B cell (primary cell): ENCODE measurements around the gene DNASE1L2. TPM values are rescaled to one million over a fixed set of nuclear protein-coding genes. Genes with fewer than 3 reads are reported as not detected.
A peak's percentile ranks its signal among the peaks of the same experiment; 100 is the strongest.
"Not testable (repeated sequence)": the region's sequence is repeated elsewhere in the genome, so short reads cannot be mapped to it uniquely, and the experiment has no call there.

Experiments used
- ATAC-seq: fragments of 200-7000 bp; cut with Tn5 transposase; one replicate; pipeline ENCODE4 v1.10.0; 2021; ENCODE audit warnings: low read depth, mild to moderate bottlenecking, moderate number of reproducible peaks, moderate library complexity
- CTCF ChIA-PET: fragments of 350-600 bp; sonication (Branson Sonifier 250); formaldehyde crosslinking; loops from one replicate; lab custom pipeline; 2021; ENCODE audit warnings: antibody characterized with exemption, inconsistent platforms; lab: Charles Lee
- POLR2A ChIA-PET: fragments of 350-600 bp; sonication (Branson Sonifier 250); formaldehyde crosslinking; loops from one replicate; lab custom pipeline; 2021; ENCODE audit warnings: antibody characterized with exemption; lab: Charles Lee
- DNase-seq: peaks from one replicate; pipeline ENCODE4 v3.0.0; 2013
- H2AFZ ChIP-seq: 2 replicates; pipeline ENCODE4 v1.6.1; 2012; ENCODE audit warnings: mild to moderate bottlenecking, low read depth, low read length; ENCODE audit not compliant: insufficient read depth, poor library complexity, severe bottlenecking
- H3K27ac ChIP-seq, 2 donors: 1 replicate in 1 of 2; 2 replicates in 1 of 2; pipeline ENCODE4 v1.5.1; 2012 to 2013; ENCODE audit warnings: low read length in 2 of 2, mild to moderate bottlenecking in 2 of 2, moderate library complexity in 1 of 2
- H3K27me3 ChIP-seq, 4 experiments: fragments of 200-600 bp in 1 of 4; sonication (generic) in 1 of 4; replicated peaks in 1 of 4; 1 replicate in 2 of 4; 2 replicates in 2 of 4; pipeline versions ENCODE4 v1.6.1 to v1.7.0; 2013 to 2016; ENCODE audit warnings: low read length in 3 of 4, mild to moderate bottlenecking in 2 of 4, mixed read lengths in 1 of 4, moderate library complexity in 1 of 4; ENCODE audit not compliant: insufficient read depth in 4 of 4, control insufficient read depth in 3 of 4; ENCODE audit errors: control extremely low read depth in 1 of 4
- H3K36me3 ChIP-seq, 2 experiments: replicated peaks in 1 of 2; 1 replicate in 1 of 2; 2 replicates in 1 of 2; pipeline versions ENCODE4 v1.6.1 to v1.7.1; 2013; ENCODE audit warnings: low read length in 1 of 2; ENCODE audit not compliant: insufficient read depth in 2 of 2, control insufficient read depth in 1 of 2; ENCODE audit errors: control extremely low read depth in 1 of 2, extremely low read depth in 1 of 2
- H3K4me1 ChIP-seq, 2 donors: fragments of 200-600 bp in 1 of 2; sonication (generic) in 1 of 2; 1 replicate in 1 of 2; 2 replicates in 1 of 2; pipeline versions ENCODE4 v1.5.1 to v1.6.1; 2013 to 2017; ENCODE audit warnings: low read length in 2 of 2; ENCODE audit not compliant: control insufficient read depth in 2 of 2, insufficient read depth in 2 of 2
- H3K4me2 ChIP-seq: replicated peaks from 2 replicates; pipeline ENCODE3; 2012; ENCODE audit warnings: mild to moderate bottlenecking, low read depth, low read length; ENCODE audit not compliant: poor library complexity, severe bottlenecking
- H3K4me3 ChIP-seq, 5 experiments: fragments of 200-600 bp in 1 of 5; sonication (generic) in 1 of 5; 1 replicate in 3 of 5; 2 replicates in 2 of 5; pipeline versions ENCODE4 v1.5.1 to v1.7.0; 2011 to 2016; ENCODE audit warnings: low read length in 4 of 5, mild to moderate bottlenecking in 4 of 5, low read depth in 2 of 5, control low read depth in 1 of 5, moderate library complexity in 1 of 5; ENCODE audit not compliant: insufficient read depth in 1 of 5; ENCODE audit errors: control extremely low read depth in 1 of 5, extremely low read depth in 1 of 5
- H3K79me2 ChIP-seq: fragments of 200-600 bp; sonication (generic); one replicate; pipeline ENCODE4 v1.6.0; 2016; ENCODE audit warnings: low read length; ENCODE audit not compliant: control insufficient read depth, insufficient read depth
- H3K9ac ChIP-seq: fragments of 200-600 bp; sonication (generic); 2 replicates; pipeline ENCODE4 v1.6.1; 2017; ENCODE audit warnings: mild to moderate bottlenecking, low read length, moderate library complexity
- H3K9me3 ChIP-seq, 3 donors: one replicate each; pipeline versions ENCODE4 v1.6.1 to v1.7.1; 2013; ENCODE audit warnings: low read length in 2 of 3; ENCODE audit not compliant: control insufficient read depth in 2 of 3, insufficient read depth in 1 of 3; ENCODE audit errors: control extremely low read depth in 1 of 3
- H4K20me1 ChIP-seq: 2 replicates; pipeline ENCODE4 v1.6.0; 2012; ENCODE audit warnings: mild to moderate bottlenecking, low read length; ENCODE audit not compliant: insufficient read depth, control insufficient read depth, poor library complexity, severe bottlenecking
- H3K27ac Mint-ChIP-seq: one replicate; pipeline ENCODE4 v1.8.0; 2021; ENCODE audit warnings: mixed read lengths
- H3K27me3 Mint-ChIP-seq: one replicate; pipeline ENCODE4 v1.8.0; 2021; ENCODE audit warnings: mixed read lengths
- H3K4me1 Mint-ChIP-seq: one replicate; pipeline ENCODE4 v1.8.0; 2021; ENCODE audit warnings: mixed read lengths
- H3K4me3 Mint-ChIP-seq: one replicate; pipeline ENCODE4 v1.8.0; 2021; ENCODE audit warnings: mixed read lengths
- H3K9me3 Mint-ChIP-seq: one replicate; pipeline ENCODE4 v1.8.0; 2022; ENCODE audit warnings: mixed read lengths; ENCODE audit not compliant: insufficient read depth
- EZH2 ChIP-seq: IDR thresholded peaks from 2 replicates; pipeline ENCODE4 v1.6.1; 2012; ENCODE audit warnings: borderline replicate concordance, low read depth, mild to moderate bottlenecking, moderate library complexity, low read length; ENCODE audit not compliant: insufficient read depth, poor library complexity, severe bottlenecking
- WGBS: methylation state at CpG from one replicate; pipeline ENCODE4 v1.1.5; 2013; ENCODE audit warnings: missing lambda C conversion rate; ENCODE audit not compliant: insufficient coverage; 5-methylcytosine and 5-hydroxymethylcytosine counted together
- intact Hi-C: fragments of 100-400 bp; cut with micrococcal nuclease; formaldehyde crosslinking; loops from one replicate; pipeline ENCODE4 v1.10.0; 2022
- polyA plus RNA-seq: library from polyadenylated mRNA; depleted of rRNA; stranded (reverse); fragments of >200 nt; gene quantifications from 2 replicates; pipeline ENCODE4 v1.2.3, GENCODE V29; 2012
- total RNA-seq, 2 donors: library from RNA; stranded (reverse); fragments of 120-200 nt in 1 of 2; gene quantifications; 1 replicate in 1 of 2; 2 replicates in 1 of 2; pipeline versions ENCODE4 v1.2.3 to v1.2.4, GENCODE V29; 2013 to 2022
- TF ChIP-seq, protein P1 (sequence below): fragments of 200-600 bp; IDR thresholded peaks from one replicate; pipeline ENCODE4 v1.8.0; 2022; ENCODE audit warnings: antibody characterized with exemption, mild to moderate bottlenecking

DNASE1L2 gene
- total and polyA plus RNA-seq, 2 donors (not counting 1 experiment from before 2014, with no cell fraction given) = 1.1 to 1.6 TPM

DNA sequence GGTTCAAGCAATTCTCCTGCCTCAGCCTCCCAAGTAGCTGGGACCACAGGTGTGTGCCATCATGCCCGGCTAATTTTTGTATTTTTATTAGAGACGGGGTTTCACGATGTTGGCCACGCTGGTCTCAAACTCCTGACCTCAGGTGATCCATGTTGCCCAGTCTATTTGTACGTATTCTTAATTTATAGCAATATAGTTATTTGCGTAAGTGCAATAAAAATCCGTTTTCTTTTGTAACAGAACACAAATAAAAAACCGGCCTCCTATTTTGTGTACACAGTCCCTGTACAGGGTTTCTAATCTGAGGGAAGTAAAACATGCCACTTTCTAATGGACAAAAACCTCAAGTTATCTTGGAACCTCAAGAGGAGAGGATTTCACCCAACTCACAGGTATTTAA lies 24.0 kb downstream of the DNASE1L2 start:
- H3K4me3 ChIP-seq = no peak overlapping the region
- ChIA-PET POLR2A (no interaction called here), CTCF (interaction anchor here (1.1 to 2.1 kb wide), 2 partner anchors 10 to 241 kb away, joined by 3 to 9 read pairs; no protein-coding TSS in a partner anchor)
- no peak overlapping the region for H3K27ac Mint-ChIP-seq
- no peak overlapping the region for H2AFZ ChIP-seq
- peaks cover 0 to 3% of the 10 kb centered on the region in 2 donors for H3K4me1 ChIP-seq
- no peak overlapping the region for H3K27ac ChIP-seq
- intact Hi-C loops = no loop called here
- no peak overlapping the region for H3K4me3 Mint-ChIP-seq
- no peak for TF ChIP-seq EZH2
- TF ChIP-seq, protein P1, sequence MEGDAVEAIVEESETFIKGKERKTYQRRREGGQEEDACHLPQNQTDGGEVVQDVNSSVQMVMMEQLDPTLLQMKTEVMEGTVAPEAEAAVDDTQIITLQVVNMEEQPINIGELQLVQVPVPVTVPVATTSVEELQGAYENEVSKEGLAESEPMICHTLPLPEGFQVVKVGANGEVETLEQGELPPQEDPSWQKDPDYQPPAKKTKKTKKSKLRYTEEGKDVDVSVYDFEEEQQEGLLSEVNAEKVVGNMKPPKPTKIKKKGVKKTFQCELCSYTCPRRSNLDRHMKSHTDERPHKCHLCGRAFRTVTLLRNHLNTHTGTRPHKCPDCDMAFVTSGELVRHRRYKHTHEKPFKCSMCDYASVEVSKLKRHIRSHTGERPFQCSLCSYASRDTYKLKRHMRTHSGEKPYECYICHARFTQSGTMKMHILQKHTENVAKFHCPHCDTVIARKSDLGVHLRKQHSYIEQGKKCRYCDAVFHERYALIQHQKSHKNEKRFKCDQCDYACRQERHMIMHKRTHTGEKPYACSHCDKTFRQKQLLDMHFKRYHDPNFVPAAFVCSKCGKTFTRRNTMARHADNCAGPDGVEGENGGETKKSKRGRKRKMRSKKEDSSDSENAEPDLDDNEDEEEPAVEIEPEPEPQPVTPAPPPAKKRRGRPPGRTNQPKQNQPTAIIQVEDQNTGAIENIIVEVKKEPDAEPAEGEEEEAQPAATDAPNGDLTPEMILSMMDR = no peak
- peaks cover 11% of the 10 kb centered on the region for H3K4me1 Mint-ChIP-seq
- DNase-seq = no peak
- peaks cover 61% of the 10 kb centered on the region for H4K20me1 ChIP-seq
- no peak overlapping the region for H3K9ac ChIP-seq
- no peaks in the 10 kb centered on the region for H3K27me3 ChIP-seq
- H3K4me2 ChIP-seq = no peak overlapping the region
- H3K9me3 ChIP-seq = no peaks in the 10 kb centered on the region
- no peaks in the 10 kb centered on the region for H3K9me3 Mint-ChIP-seq
- ATAC-seq = no peak
- peaks cover 8 to 82% of the 10 kb centered on the region in 2 experiments for H3K36me3 ChIP-seq
- 100% methylated on average over 4 of the region's 8 CpGs for WGBS
- H3K27me3 Mint-ChIP-seq = no peaks in the 10 kb centered on the region
- peaks cover 33% of the 10 kb centered on the region for H3K79me2 ChIP-seq

DNA sequence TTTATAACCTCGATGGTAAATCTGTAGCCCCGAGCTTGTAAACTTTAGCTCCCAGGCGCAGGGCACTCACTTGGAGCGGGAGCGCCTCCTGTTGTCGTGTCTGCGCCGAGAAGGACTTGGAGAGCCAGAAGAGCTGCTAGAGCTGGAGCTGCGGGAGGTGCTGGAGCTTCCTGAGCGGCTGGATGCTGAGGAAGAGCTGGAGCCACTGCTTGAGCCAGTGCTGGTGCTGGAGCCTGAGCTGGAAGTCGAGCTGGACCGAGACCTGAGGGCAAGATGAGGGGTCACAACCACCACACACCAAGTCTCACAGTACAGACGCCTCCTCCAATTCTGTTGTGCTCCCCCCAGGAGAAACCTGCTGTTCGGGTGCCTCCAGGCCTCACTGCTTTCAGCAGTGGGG lies 26.8 kb downstream of the DNASE1L2 start:
- H3K4me3 ChIP-seq, H2AFZ ChIP-seq, POLR2A ChIA-PET, H3K4me2 ChIP-seq, H3K27ac ChIP-seq, H3K9ac ChIP-seq, H3K27me3 Mint-ChIP-seq, ATAC-seq, intact Hi-C loops, H3K9me3 Mint-ChIP-seq, H3K9me3 ChIP-seq, H3K27ac Mint-ChIP-seq, H3K4me3 Mint-ChIP-seq, H3K27me3 ChIP-seq, DNase-seq: not testable (repeated sequence)
- peaks cover 47% of the 10 kb centered on the region for H3K79me2 ChIP-seq
- peaks cover 8 to 59% of the 10 kb centered on the region in 2 experiments for H3K36me3 ChIP-seq
- H3K4me1 ChIP-seq = peaks cover 9 to 17% of the 10 kb centered on the region in 2 donors
- CTCF ChIA-PET = interaction anchor here (0.9 to 1.1 kb wide), 2 partner anchors 10 to 11 kb away, joined by 3 read pairs; partner anchors contain the start of gene ECI1
- peaks cover 32% of the 10 kb centered on the region for H3K4me1 Mint-ChIP-seq
- peaks cover 63% of the 10 kb centered on the region for H4K20me1 ChIP-seq
- WGBS = 99% methylated on average over 13 of the region's 14 CpGs

DNA sequence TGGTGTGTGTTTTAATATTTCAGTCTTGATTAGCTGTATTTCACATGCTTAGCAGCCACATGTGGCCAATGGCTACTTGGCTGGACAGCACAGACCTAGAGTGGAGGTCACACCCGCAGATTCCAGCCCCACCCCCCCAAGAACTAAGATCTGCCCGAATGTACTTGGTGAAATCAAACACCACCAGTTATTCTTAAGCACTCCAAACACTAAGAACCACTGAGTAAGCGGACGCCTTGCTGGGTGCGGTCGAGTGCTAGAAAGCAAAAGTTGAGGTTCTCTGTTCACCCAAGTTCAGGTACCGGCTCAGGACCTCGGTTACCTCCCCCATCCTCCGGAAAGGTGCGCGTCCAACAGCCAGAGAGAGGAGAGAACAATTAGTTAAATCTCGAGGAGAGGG lies 30.6 kb downstream of the DNASE1L2 start:
- Histone ChIP-seq H3K4me1 (peaks cover 18 to 28% of the 10 kb centered on the region in 2 donors), H3K27ac (peak overlapping the region; percentile 52 to 79), H4K20me1 (peaks cover 61% of the 10 kb centered on the region), H3K4me3 (peak overlapping the region in 4 of 5 experiments; percentile 82 to 88 (median 86)), H3K36me3 (peaks cover 8 to 31% of the 10 kb centered on the region in 2 experiments), H3K9ac (peak overlapping the region; percentile 74), H3K79me2 (peaks cover 66% of the 10 kb centered on the region), H3K4me2 (peak overlapping the region; percentile 80)
- H3K27me3 Mint-ChIP-seq, POLR2A ChIA-PET, H3K27me3 ChIP-seq, CTCF ChIA-PET, H3K9me3 ChIP-seq, H2AFZ ChIP-seq, H3K9me3 Mint-ChIP-seq, DNase-seq, ATAC-seq: not testable (repeated sequence)
- H3K27ac Mint-ChIP-seq = peak overlapping the region; percentile 99
- no CpG with 5 or more reads among the region's 12 CpGs for WGBS
- intact Hi-C loops = loop anchor here (5.0 kb wide), 3 partner anchors 110 to 440 kb away; partner anchors contain the start of genes FAHD1, HAGH, NTHL1 and TRAF7
- peak overlapping the region; percentile 96 for H3K4me3 Mint-ChIP-seq
- H3K4me1 Mint-ChIP-seq = peaks cover 47% of the 10 kb centered on the region
